ENCODE results near the gene YRDC. TPM values are rescaled to one million over a fixed set of nuclear protein-coding genes. Genes with fewer than 3 reads are reported as not detected.

YRDC gene
- total RNA-seq, 1 donor from 2014 or later = 18.6 TPM

- Mint-ChIP-seq H3K9me3 (no peaks in the 10 kb centered on the region), H3K27ac (no peak overlapping the region), H3K36me3 (peaks cover 19% of the 10 kb centered on the region), H3K4me1 (no peaks in the 10 kb centered on the region), H3K27me3 (ENCODE audit: low read depth) (no peaks in the 10 kb centered on the region), H3K4me3 (no peak overlapping the region)
- TF ChIP-seq CTCF (IDR thresholded peaks at IDR 0.05; ENCODE audit: unreplicated experiment) = no peak
- DNase-seq (ENCODE audit: low spot score in 2 of 2, unreplicated experiment in 2 of 2) = no peak
These were observed 13.5 kb upstream of the YRDC start for GRCh38 chr1:37821481-37821880.

GRCh38 chr1:37817481-37817880 is 9.5 kb upstream of the YRDC start:
- Mint-ChIP-seq H3K4me3 (no peak overlapping the region), H3K27me3 (ENCODE audit: low read depth) (no peaks in the 10 kb centered on the region), H3K4me1 (no peaks in the 10 kb centered on the region), H3K9me3 (no peaks in the 10 kb centered on the region), H3K27ac (no peak overlapping the region), H3K36me3 (peaks cover 17% of the 10 kb centered on the region)
- TF ChIP-seq CTCF (IDR thresholded peaks at IDR 0.05; ENCODE audit: unreplicated experiment) = no peak
- no peak for DNase-seq (ENCODE audit: low spot score in 2 of 2, unreplicated experiment in 2 of 2)

- H3K4me3 Mint-ChIP-seq = no peak overlapping the region
- H3K27me3 Mint-ChIP-seq (ENCODE audit: low read depth) = no peaks in the 10 kb centered on the region
- no peaks in the 10 kb centered on the region for H3K9me3 Mint-ChIP-seq
- peaks cover 1% of the 10 kb centered on the region for H3K4me1 Mint-ChIP-seq
- DNase-seq (ENCODE audit: low spot score in 2 of 2, unreplicated experiment in 2 of 2) = no peak
- no peak for TF ChIP-seq CTCF (IDR thresholded peaks at IDR 0.05; ENCODE audit: unreplicated experiment)
- no peak overlapping the region for H3K27ac Mint-ChIP-seq
- H3K36me3 Mint-ChIP-seq = peaks cover 2% of the 10 kb centered on the region
These were observed 6.2 kb upstream of the YRDC start for GRCh38 chr1:37814252-37814651.

GRCh38 chr1:37813529-37814145 is 5.6 kb upstream of the YRDC start:
- no peak for DNase-seq (ENCODE audit: low spot score in 2 of 2, unreplicated experiment in 2 of 2)
- peaks cover 5% of the 10 kb centered on the region for H3K4me1 Mint-ChIP-seq
- TF ChIP-seq CTCF (IDR thresholded peaks at IDR 0.05; ENCODE audit: unreplicated experiment) = no peak
- H3K27ac Mint-ChIP-seq = no peak overlapping the region
- H3K9me3 Mint-ChIP-seq = no peaks in the 10 kb centered on the region
- no peaks in the 10 kb centered on the region for H3K27me3 Mint-ChIP-seq (ENCODE audit: low read depth)
- no peak overlapping the region for H3K4me3 Mint-ChIP-seq
- peaks cover 2% of the 10 kb centered on the region for H3K36me3 Mint-ChIP-seq

GRCh38 chr1:37811027-37811655 is 3.1 kb upstream of the YRDC start:
- peak; percentile 66 for TF ChIP-seq CTCF (IDR thresholded peaks at IDR 0.05; ENCODE audit: unreplicated experiment)
- peak; percentile 46 to 78 for DNase-seq (ENCODE audit: low spot score in 2 of 2, unreplicated experiment in 2 of 2)
- H3K36me3 Mint-ChIP-seq = peaks cover 2% of the 10 kb centered on the region
- H3K27ac Mint-ChIP-seq = no peak overlapping the region
- H3K27me3 Mint-ChIP-seq (ENCODE audit: low read depth) = no peaks in the 10 kb centered on the region
- no peak overlapping the region for H3K4me3 Mint-ChIP-seq
- no peaks in the 10 kb centered on the region for H3K9me3 Mint-ChIP-seq
- H3K4me1 Mint-ChIP-seq = peaks cover 13% of the 10 kb centered on the region

Data from mesothelial cell of epicardium (in vitro differentiated cells).